ENCODE measurements around the gene SCN4A. TPM values are rescaled to one million over a fixed set of nuclear protein-coding genes. Genes with fewer than 3 reads are reported as not detected.
"Not testable (repeated sequence)": the region's sequence is repeated elsewhere in the genome, so short reads cannot be mapped to it uniquely, and the experiment has no call there.

SCN4A gene
- total RNA-seq = 1.6 and 1.9 TPM in 2 replicates
- long read RNA-seq = 0 reads

GRCh38 chr17:63972796-63973195 lies at the start of gene SCN4A:
TSS of gene SCN4A (minus strand) at chr17:63972918. CDS start at chr17:63972841, 77 bp downstream.
- Mint-ChIP-seq H3K9me3 (no peaks in the 10 kb centered on the region), H3K27me3 (ENCODE audit: low read depth) (peaks cover 17% of the 10 kb centered on the region), H3K36me3 (ENCODE audit: low read depth) (no peaks in the 10 kb centered on the region), H3K4me1 (no peaks in the 10 kb centered on the region), H3K4me3 (no peak within 1 kb of the TSS), H3K27ac (ENCODE audit: unreplicated experiment) (peak within 1 kb of the TSS; percentile 86)
- TF ChIP-seq CTCF (conservative IDR thresholded peaks at IDR 0.05) = no peak
- no peak for DNase-seq (ENCODE audit: low read depth, low spot score)

- H3K36me3 Mint-ChIP-seq (ENCODE audit: low read depth) = no peaks in the 10 kb centered on the region
- TF ChIP-seq CTCF (conservative IDR thresholded peaks at IDR 0.05) = no peak
- no peaks in the 10 kb centered on the region for H3K27me3 Mint-ChIP-seq (ENCODE audit: low read depth)
- no peak for DNase-seq (ENCODE audit: low read depth, low spot score)
- no peak within 1 kb of the TSS for H3K4me3 Mint-ChIP-seq
- no peaks in the 10 kb centered on the region for H3K9me3 Mint-ChIP-seq
- peaks cover 8% of the 10 kb centered on the region for H3K4me1 Mint-ChIP-seq
- peak within 1 kb of the TSS; percentile 91 for H3K27ac Mint-ChIP-seq (ENCODE audit: unreplicated experiment)
Measured at GRCh38 chr17:64020056-64020766, 47.5 kb upstream of the SCN4A start, which contains the start of gene ICAM2. TSS of gene ICAM2 (minus strand) at chr17:64020633. CDS start at chr17:64006691, 13,942 bp downstream.

- not testable (repeated sequence) for H3K4me3 Mint-ChIP-seq; H3K4me1 Mint-ChIP-seq; H3K27ac Mint-ChIP-seq (ENCODE audit: unreplicated experiment); H3K36me3 Mint-ChIP-seq (ENCODE audit: low read depth); H3K9me3 Mint-ChIP-seq; DNase-seq (ENCODE audit: low read depth, low spot score); H3K27me3 Mint-ChIP-seq (ENCODE audit: low read depth)
Measured at GRCh38 chr17:64019551-64019961, 46.8 kb upstream of the SCN4A start.

GRCh38 chr17:64017381-64017980 lies 44.8 kb upstream of the SCN4A start:
- no peaks in the 10 kb centered on the region for H3K36me3 Mint-ChIP-seq (ENCODE audit: low read depth)
- peaks cover 8% of the 10 kb centered on the region for H3K4me1 Mint-ChIP-seq
- H3K9me3 Mint-ChIP-seq = no peaks in the 10 kb centered on the region
- no peak overlapping the region for H3K4me3 Mint-ChIP-seq
- H3K27me3 Mint-ChIP-seq (ENCODE audit: low read depth) = peaks cover 2% of the 10 kb centered on the region
- no peak overlapping the region for H3K27ac Mint-ChIP-seq (ENCODE audit: unreplicated experiment)
- DNase-seq (ENCODE audit: low read depth, low spot score) = no peak
- TF ChIP-seq CTCF (conservative IDR thresholded peaks at IDR 0.05) = peak; percentile 54

GRCh38 chr17:64016974-64017373 lies 44.3 kb upstream of the SCN4A start:
- Mint-ChIP-seq H3K27me3 (ENCODE audit: low read depth) (peaks cover 2% of the 10 kb centered on the region), H3K27ac (ENCODE audit: unreplicated experiment) (no peak overlapping the region), H3K9me3 (no peaks in the 10 kb centered on the region), H3K36me3 (ENCODE audit: low read depth) (no peaks in the 10 kb centered on the region), H3K4me3 (no peak overlapping the region), H3K4me1 (peaks cover 8% of the 10 kb centered on the region)
- DNase-seq (ENCODE audit: low read depth, low spot score) = no peak
- no peak for TF ChIP-seq CTCF (conservative IDR thresholded peaks at IDR 0.05)

- Mint-ChIP-seq H3K4me1 (peaks cover 8% of the 10 kb centered on the region), H3K27ac (ENCODE audit: unreplicated experiment) (no peak overlapping the region), H3K36me3 (ENCODE audit: low read depth) (no peaks in the 10 kb centered on the region), H3K27me3 (ENCODE audit: low read depth) (peaks cover 2% of the 10 kb centered on the region), H3K9me3 (no peaks in the 10 kb centered on the region), H3K4me3 (no peak overlapping the region)
- TF ChIP-seq CTCF (conservative IDR thresholded peaks at IDR 0.05) = no peak
- DNase-seq (ENCODE audit: low read depth, low spot score) = no peak
Measured at GRCh38 chr17:64016231-64016784, 43.6 kb upstream of the SCN4A start.
